COLO829 (cell line): ENCODE data around the gene ESR1.
A peak's percentile ranks its signal among the peaks of the same experiment; 100 is the strongest.
"Not testable (repeated sequence)": the region's sequence is repeated elsewhere in the genome, so short reads cannot be mapped to it uniquely, and the experiment has no call there.

Experiments
- DNase-seq: peaks from one replicate; pipeline ENCODE4 v3.0.0; 2012; ENCODE audit warnings: low spot score

The ESR1 gene

GRCh38 chr6:152054441-152054840 is 247.0 kb downstream of the ESR1 start:
- DNase-seq = peak; percentile 27

GRCh38 chr6:152055517-152055916 is 248.0 kb downstream of the ESR1 start:
- DNase-seq = no peak

GRCh38 chr6:152057832-152058498 is 250.5 kb downstream of the ESR1 start:
- no peak for DNase-seq

GRCh38 chr6:152059909-152060308 is 252.4 kb downstream of the ESR1 start:
- no peak for DNase-seq

GRCh38 chr6:152062476-152062875 is 255.0 kb downstream of the ESR1 start:
- DNase-seq = no peak

GRCh38 chr6:152063170-152063921 is 255.9 kb downstream of the ESR1 start:
- no peak for DNase-seq

GRCh38 chr6:152068622-152069261 is 261.3 kb downstream of the ESR1 start:
- no peak for DNase-seq

GRCh38 chr6:152070556-152070955 is 263.1 kb downstream of the ESR1 start:
- no peak for DNase-seq

- no peak for DNase-seq
These were observed 263.8 kb downstream of the ESR1 start for GRCh38 chr6:152071318-152071717.

- no peak for DNase-seq
These were observed 264.4 kb downstream of the ESR1 start for GRCh38 chr6:152071843-152072242.

- not testable (repeated sequence) for DNase-seq
These were observed 268.8 kb downstream of the ESR1 start for GRCh38 chr6:152076242-152076641.

- DNase-seq = no peak
These were observed 270.5 kb downstream of the ESR1 start for GRCh38 chr6:152078001-152078400.

GRCh38 chr6:152078804-152079203 is 271.3 kb downstream of the ESR1 start:
- DNase-seq = no peak

- DNase-seq = no peak
These were observed 278.0 kb downstream of the ESR1 start for GRCh38 chr6:152085451-152085921.

GRCh38 chr6:152086223-152086873 is 278.9 kb downstream of the ESR1 start:
- no peak for DNase-seq

- no peak for DNase-seq
These were observed 279.6 kb downstream of the ESR1 start for GRCh38 chr6:152087096-152087495.

GRCh38 chr6:152087701-152088100 is 280.2 kb downstream of the ESR1 start:
- DNase-seq = no peak

- no peak for DNase-seq
These were observed 282.5 kb downstream of the ESR1 start for GRCh38 chr6:152089992-152090391.

GRCh38 chr6:152091201-152091600 is 283.7 kb downstream of the ESR1 start:
- no peak for DNase-seq

GRCh38 chr6:152091851-152092341 is 284.4 kb downstream of the ESR1 start:
- DNase-seq = no peak

- no peak for DNase-seq
These were observed 286.2 kb downstream of the ESR1 start for GRCh38 chr6:152093711-152094110.

GRCh38 chr6:152094276-152094675 is 286.8 kb downstream of the ESR1 start:
- DNase-seq = no peak
